T47D (cell line): Measurements from ENCODE around the gene BSCL2.
A peak's percentile ranks its signal among the peaks of the same experiment; 100 is the strongest.
"Not testable (repeated sequence)": the region's sequence is repeated elsewhere in the genome, so short reads cannot be mapped to it uniquely, and the experiment has no call there.

ENCODE experiments used
- DNase-seq, 2 experiments: peaks; one replicate each; pipeline versions ENCODE4 v3.0.0 to v3.0.0-alpha.2; 2011 to 2012; ENCODE audit warnings: low read depth in 1 of 2, low spot score in 1 of 2
- JUND ChIP-seq: IDR thresholded peaks from 2 replicates; pipeline ENCODE4 v1.6.1; 2012; ENCODE audit warnings: low read depth
- in situ Hi-C: cut with HindIII; loops from 2 replicates; pipeline ENCODE4 v1.10.0; 2016; ENCODE audit warnings: low sequenced_read_pairs, low pct_unique_long_range_greater_than_20kb

Gene BSCL2

DNA sequence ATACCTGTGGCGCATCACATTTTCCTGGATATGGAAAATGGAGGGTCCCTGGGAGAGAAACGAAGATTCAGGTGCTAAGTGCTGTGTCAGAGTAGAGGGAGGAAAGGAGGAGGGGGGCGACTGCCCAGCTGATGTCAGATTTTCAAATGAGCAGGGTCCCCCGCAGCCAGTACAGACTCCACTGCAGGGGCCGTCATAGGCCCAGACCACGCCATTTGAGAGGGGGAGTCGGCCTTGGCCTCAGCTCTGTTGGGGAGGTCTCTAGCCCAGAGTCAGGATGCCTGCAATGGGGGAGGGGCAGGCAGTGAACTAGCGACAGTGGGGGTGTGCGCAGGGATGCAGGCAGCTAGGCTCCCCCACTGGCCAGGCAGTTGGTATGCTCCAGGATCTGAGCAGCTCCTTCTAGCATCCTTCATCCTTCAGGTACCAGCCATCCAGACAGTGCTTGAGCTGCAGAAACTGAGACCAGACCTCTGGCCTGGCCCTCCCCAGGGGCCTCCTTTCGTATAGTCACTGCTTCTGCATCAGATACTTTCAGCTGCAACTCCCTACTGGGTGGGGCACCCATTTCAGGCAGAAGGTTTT is at the start of gene BSCL2, which contains the start of gene GNG3:
BSCL2 (minus strand) TSS at position 148 of the 585 bp plus-strand sequence. CDS start 229 bp downstream, outside the sequence.
GNG3 (plus strand) TSS at position 400 of the 585 bp plus-strand sequence. CDS start 620 bp downstream, outside the sequence.
- no peak for TF ChIP-seq JUND
- DNase-seq: no peak
- in situ Hi-C loops: no loop called here

- DNase-seq: no peak
- no peak for TF ChIP-seq JUND
- in situ Hi-C loops: no loop called here
Observed at GRCh38 chr11:62755086-62755615, 47.9 kb upstream of the BSCL2 start.

DNA sequence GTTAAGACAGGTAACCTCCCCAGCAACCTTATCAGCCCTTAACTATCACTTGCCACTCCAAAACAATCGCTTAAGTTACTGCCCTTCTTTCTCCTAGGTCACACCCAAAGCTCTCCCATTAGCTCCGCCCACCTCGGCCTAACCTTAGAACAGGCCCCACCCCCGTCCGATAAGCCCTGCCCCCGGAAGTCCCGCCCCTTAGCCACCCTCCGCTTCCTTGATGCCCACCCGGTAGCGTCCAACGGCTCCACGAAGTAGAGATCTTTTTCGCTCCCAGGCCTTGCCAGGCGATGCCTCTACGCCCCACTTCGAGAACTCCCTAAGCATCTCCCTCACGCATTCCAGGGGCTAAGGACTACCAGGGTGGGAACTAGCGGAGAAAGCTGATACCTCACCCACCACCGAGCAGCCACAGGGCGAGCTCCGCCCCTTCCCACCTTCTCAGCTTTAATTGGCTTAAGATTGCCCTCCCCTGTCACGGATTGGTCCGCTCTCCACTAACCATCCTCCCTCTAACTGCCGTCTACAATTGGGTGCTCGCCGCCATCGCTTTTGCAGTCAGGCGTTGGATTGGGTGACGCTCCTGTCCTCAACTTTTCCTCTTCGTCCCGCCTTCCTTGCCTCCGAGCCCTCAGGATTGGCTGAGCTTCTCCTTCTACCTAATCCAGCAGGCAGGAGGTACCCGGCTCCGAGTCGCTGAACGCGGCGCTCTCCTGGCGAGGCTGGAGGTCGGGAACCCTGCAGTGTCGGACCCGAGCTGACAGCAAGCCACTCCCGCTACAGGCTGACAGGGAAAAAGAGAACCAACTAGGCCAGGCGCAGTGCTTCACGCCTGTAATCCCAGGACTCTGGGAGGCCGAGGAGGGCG is 46.7 kb upstream of the BSCL2 start, which contains the start of gene ZBTB3:
ZBTB3 (minus strand) TSS at position 425 of the 868 bp plus-strand sequence. CDS start 496 bp downstream, outside the sequence.
- in situ Hi-C loops: no loop called here
- DNase-seq: peak; percentile 97 to 100
- no peak for TF ChIP-seq JUND

DNA sequence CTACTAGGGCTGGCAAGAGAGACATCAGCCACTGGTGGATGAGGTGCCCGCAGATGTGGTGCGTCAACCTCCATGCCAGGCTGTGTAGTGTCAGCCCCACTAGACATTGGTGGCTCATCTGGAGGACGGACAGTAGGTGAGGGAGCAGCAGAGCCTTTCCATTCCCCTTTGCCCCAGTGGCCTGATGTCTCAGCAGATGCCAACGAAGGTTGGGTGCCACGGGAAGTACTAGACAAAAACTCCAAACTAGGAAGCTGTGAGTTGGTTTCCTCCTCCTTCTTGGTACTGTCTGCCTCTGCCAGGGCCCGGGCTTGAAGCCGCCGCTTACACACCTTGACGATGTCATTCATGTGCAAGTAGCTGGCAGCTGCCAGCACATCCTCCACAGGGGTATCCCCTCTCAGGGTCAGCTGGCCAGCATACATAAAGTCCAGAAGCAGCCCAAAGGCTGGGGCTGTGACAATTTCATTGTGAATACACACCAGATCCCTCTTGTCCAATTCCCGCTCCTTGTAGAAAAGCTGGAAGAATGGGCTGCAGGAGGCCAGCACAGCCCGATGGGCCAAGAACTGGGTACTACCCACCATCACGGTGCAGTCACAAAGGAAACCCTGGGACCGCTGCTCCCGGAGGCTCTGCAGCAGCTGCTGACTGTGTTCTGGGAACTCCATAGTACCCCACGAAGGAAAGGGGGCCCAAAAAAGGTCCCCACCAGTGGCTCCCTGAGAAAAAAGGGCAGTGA is 45.9 kb upstream of the BSCL2 start:
- in situ Hi-C loops: no loop called here
- DNase-seq: no peak
- no peak for TF ChIP-seq JUND

DNA sequence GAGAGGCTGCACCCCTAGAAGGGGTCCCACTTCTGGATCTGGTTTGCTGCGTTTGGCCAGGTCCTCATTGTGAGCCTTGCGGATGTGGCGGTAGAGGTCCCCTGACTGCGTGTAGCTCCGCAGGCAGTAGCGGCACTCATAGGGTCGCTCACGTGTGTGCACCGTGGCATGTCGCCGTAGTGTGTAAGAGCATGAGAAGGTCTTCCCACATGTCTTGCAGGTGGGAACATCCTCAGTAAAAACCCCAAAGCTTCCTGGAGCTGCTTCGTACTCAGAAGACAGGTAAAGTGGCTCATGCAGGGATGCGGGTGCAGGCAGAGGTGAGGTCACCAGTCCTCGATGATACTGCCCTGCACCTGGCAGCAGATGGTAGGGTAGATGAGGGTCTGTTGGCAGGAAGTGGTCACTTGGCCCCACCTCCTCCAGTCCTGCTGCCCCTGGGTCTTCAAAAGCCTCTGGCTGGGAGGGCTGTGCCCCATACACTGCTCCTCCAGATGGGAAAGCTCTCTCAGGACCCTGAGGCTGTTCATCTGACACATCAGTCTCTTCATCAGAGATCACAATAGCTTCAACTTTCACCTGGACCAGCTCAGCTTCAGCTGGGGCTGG is 45.1 kb upstream of the BSCL2 start:
- no peak for DNase-seq
- in situ Hi-C loops: no loop called here
- no peak for TF ChIP-seq JUND

- DNase-seq, in situ Hi-C loops: not testable (repeated sequence)
Observed at GRCh38 chr11:62749931-62750330, 42.7 kb upstream of the BSCL2 start.

DNA sequence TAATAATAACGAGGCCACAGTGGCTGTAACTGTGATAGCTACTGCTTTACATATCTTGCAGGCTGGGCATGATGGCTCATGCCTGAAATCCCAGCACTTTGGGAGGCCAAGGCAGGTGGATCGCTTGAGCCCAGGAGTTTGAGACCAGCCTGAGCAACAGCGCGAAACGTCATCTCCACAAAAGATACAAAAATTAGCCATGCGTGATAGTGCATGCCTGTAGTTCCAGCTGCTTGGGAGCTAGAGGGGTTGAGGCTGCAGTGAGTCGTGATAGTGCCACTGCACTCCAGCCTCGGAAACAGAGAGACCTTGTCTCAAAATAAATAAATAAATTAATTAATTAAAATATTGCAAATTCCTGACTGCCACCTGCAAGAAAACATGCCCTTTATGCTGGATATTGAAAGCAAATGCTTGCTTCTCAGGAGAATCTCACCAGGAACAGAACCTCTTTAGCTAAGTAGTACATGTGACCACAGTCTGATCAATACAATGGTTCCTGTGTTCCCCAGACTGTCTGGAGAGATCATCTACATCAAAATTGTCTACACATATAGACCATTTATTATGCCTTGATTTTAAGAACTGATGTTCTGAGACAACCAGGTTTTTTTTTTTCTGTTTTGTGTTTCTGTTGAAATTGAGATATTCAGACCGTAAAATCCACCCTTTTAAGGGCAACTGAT is 40.4 kb upstream of the BSCL2 start:
- in situ Hi-C loops: no loop called here
- no peak for DNase-seq
- no peak for TF ChIP-seq JUND

DNA sequence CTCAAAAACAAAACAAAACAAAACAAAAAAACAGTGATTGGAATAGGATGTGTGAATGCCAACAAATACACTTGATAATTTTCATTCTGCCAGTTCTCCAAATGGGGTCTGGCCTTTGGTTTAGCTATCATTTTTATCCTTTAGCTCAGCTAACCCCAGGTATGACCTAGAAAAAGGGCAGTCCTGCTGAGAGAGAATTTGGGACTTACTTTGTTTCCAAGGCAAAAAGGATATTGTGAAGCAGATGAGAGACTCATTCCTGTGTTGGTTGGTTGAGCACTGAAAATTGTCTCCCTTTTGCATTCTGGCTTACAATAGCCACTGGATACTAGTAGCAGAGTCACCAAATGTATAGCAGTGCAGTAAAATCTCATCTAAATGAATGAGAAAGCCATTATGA is 30.0 kb upstream of the BSCL2 start:
- TF ChIP-seq JUND: no peak
- no peak for DNase-seq
- in situ Hi-C loops: no loop called here

DNA sequence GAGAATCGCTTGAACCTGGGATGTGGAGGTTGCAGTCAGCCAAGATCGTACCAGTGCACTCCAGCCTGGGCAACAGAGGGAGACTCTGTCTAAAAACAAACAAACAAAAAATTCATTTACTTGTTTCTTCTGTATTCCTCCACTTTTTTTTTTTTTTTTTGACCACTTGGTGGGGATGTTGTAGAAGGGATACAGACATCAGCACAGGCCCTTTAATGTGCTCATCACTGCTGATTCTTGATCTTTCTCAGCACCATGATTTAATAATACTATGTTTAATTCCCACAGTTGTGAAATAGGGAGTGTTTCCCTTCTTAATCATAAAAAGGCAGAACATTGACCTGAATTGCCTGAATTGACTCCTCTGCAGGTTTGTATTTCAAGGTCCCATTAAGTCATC is 25.6 kb upstream of the BSCL2 start:
- DNase-seq: peak in 1 of 2 experiments; percentile 60
- in situ Hi-C loops: no loop called here
- TF ChIP-seq JUND: no peak

- in situ Hi-C loops, DNase-seq: not testable (repeated sequence)
Observed at GRCh38 chr11:62730076-62730475, 22.9 kb upstream of the BSCL2 start.

- DNase-seq: peak; percentile 69 to 94
- no peak for TF ChIP-seq JUND
- in situ Hi-C loops: no loop called here
Observed at GRCh38 chr11:62728171-62728988, 21.2 kb upstream of the BSCL2 start, which contains the start of gene TTC9C. TSS of gene TTC9C (plus strand) at chr11:62728486. CDS start at chr11:62728849, 363 bp downstream.
